Parathyroid adenoma (tissue), 2 donors: ENCODE data around the gene ERC1.

Experiments
- H2AFZ ChIP-seq: fragments of 300-600 bp; sonication (generic); one replicate; pipeline ENCODE4 v1.7.0; 2017; ENCODE audit warnings: antibody characterized with exemption, mild to moderate bottlenecking
- H3K27ac ChIP-seq: fragments of 300-600 bp; sonication (generic); one replicate; pipeline ENCODE4 v1.7.0; 2017
- H3K27me3 ChIP-seq: fragments of 300-600 bp; sonication (generic); one replicate; pipeline ENCODE4 v1.7.0; 2017; ENCODE audit warnings: low read length; ENCODE audit not compliant: control insufficient read depth, insufficient read depth
- H3K36me3 ChIP-seq: fragments of 300-600 bp; sonication (generic); one replicate; pipeline ENCODE4 v1.7.0; 2017; ENCODE audit warnings: low read length; ENCODE audit not compliant: control insufficient read depth, insufficient read depth
- H3K4me1 ChIP-seq: fragments of 300-600 bp; sonication (generic); one replicate; pipeline ENCODE4 v1.7.0; 2017; ENCODE audit warnings: control low read depth
- H3K4me2 ChIP-seq: fragments of 300-600 bp; sonication (generic); one replicate; pipeline ENCODE4 v1.7.0; 2017; ENCODE audit warnings: low read length
- H3K4me3 ChIP-seq: fragments of 300-600 bp; sonication (generic); one replicate; pipeline ENCODE4 v1.7.0; 2017; ENCODE audit warnings: low read depth, low read length
- H3K79me2 ChIP-seq: fragments of 300-600 bp; sonication (generic); one replicate; pipeline ENCODE4 v1.7.0; 2017; ENCODE audit warnings: control low read depth
- H3K9ac ChIP-seq: fragments of 300-600 bp; sonication (generic); one replicate; pipeline ENCODE4 v1.7.0; 2017; ENCODE audit warnings: mild to moderate bottlenecking
- H3K9me3 ChIP-seq: fragments of 300-600 bp; sonication (generic); one replicate; pipeline ENCODE4 v1.7.0; 2017; ENCODE audit warnings: low read length; ENCODE audit not compliant: control insufficient read depth
- TF ChIP-seq, protein P1 (sequence below): fragments of 300-600 bp; sonication (generic); IDR thresholded peaks from one replicate; pipeline ENCODE4 v1.7.0; 2017; ENCODE audit warnings: antibody characterized with exemption, mild to moderate bottlenecking
- donor health status: primary hyperparathyroidism.

The ERC1 gene

DNA sequence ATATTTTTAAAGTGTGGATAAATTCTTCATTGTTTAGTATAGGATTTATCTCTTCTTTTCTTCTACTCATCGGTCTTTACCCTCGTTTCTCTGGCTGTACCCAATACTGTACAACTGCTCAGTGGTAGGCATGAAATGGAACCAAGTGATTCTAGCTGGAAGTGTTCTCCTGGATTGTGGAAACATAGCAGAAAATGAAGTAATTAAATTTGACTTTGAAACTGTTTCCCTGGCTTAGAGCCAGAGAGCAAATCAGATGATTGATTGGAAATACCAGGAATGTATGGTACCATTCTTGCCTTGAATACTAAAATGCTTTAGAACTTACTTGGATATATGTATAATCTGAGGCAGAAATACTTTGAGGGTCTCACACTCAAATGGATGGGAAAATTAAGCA is 292.3 kb downstream of the ERC1 start:
- Histone ChIP-seq H3K27ac (no peak overlapping the region), H2AFZ (no peak overlapping the region), H3K36me3 (no peaks in the 10 kb centered on the region), H3K4me2 (no peak overlapping the region), H3K4me3 (no peak overlapping the region), H3K9me3 (no peaks in the 10 kb centered on the region), H3K27me3 (no peaks in the 10 kb centered on the region), H3K79me2 (peaks cover 2% of the 10 kb centered on the region), H3K9ac (no peak overlapping the region), H3K4me1 (no peaks in the 10 kb centered on the region)
- TF ChIP-seq, protein P1, sequence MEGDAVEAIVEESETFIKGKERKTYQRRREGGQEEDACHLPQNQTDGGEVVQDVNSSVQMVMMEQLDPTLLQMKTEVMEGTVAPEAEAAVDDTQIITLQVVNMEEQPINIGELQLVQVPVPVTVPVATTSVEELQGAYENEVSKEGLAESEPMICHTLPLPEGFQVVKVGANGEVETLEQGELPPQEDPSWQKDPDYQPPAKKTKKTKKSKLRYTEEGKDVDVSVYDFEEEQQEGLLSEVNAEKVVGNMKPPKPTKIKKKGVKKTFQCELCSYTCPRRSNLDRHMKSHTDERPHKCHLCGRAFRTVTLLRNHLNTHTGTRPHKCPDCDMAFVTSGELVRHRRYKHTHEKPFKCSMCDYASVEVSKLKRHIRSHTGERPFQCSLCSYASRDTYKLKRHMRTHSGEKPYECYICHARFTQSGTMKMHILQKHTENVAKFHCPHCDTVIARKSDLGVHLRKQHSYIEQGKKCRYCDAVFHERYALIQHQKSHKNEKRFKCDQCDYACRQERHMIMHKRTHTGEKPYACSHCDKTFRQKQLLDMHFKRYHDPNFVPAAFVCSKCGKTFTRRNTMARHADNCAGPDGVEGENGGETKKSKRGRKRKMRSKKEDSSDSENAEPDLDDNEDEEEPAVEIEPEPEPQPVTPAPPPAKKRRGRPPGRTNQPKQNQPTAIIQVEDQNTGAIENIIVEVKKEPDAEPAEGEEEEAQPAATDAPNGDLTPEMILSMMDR = no peak

GRCh38 chr12:1284611-1285010 is 293.6 kb downstream of the ERC1 start:
- Histone ChIP-seq H3K79me2 (peaks cover 2% of the 10 kb centered on the region), H3K4me1 (no peaks in the 10 kb centered on the region), H3K36me3 (no peaks in the 10 kb centered on the region), H3K27ac (no peak overlapping the region), H3K9ac (no peak overlapping the region), H3K9me3 (no peaks in the 10 kb centered on the region), H3K27me3 (no peaks in the 10 kb centered on the region), H2AFZ (no peak overlapping the region), H3K4me2 (no peak overlapping the region), H3K4me3 (no peak overlapping the region)
- TF ChIP-seq, protein P1 = no peak

- H3K9me3 ChIP-seq = no peaks in the 10 kb centered on the region
- no peak overlapping the region for H3K27ac ChIP-seq
These were observed 296.5 kb downstream of the ERC1 start for GRCh38 chr12:1287446-1287975.

DNA sequence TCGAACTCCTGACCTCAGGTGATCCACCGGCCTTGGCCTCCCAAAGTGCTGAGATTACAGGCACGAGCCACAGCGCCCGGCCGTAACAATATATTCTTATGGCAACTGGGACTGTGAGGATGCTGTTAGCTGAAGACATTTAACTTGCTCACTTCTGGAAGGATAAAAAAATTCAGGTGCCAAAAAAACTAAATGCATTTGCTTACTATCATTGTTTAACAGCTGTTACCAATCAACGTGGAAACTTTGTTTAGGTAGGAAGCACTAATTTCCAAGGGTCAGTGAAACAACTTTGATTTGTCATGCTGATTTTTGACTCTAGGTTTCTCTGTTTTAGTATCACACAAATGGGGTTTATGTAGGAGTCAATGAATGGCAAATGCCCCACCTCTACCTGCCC is 297.3 kb downstream of the ERC1 start:
- TF ChIP-seq, protein P1 = no peak
- no peaks in the 10 kb centered on the region for H3K4me1 ChIP-seq

More at GRCh38 chr12:1287446-1287975, 296.5 kb downstream of the ERC1 start:
- Histone ChIP-seq H3K4me1 (no peaks in the 10 kb centered on the region), H2AFZ (no peak overlapping the region), H3K27me3 (no peaks in the 10 kb centered on the region), H3K4me3 (no peak overlapping the region), H3K4me2 (no peak overlapping the region), H3K9ac (no peak overlapping the region), H3K36me3 (no peaks in the 10 kb centered on the region), H3K79me2 (peaks cover 3% of the 10 kb centered on the region)
- TF ChIP-seq, protein P1 = no peak

More for the DNA sequence above, 297.3 kb downstream of the ERC1 start:
- Histone ChIP-seq H3K79me2 (peaks cover 3% of the 10 kb centered on the region), H3K36me3 (no peaks in the 10 kb centered on the region), H3K4me2 (no peak overlapping the region), H2AFZ (no peak overlapping the region), H3K4me3 (no peak overlapping the region), H3K27ac (no peak overlapping the region), H3K9me3 (no peaks in the 10 kb centered on the region), H3K27me3 (no peaks in the 10 kb centered on the region), H3K9ac (no peak overlapping the region)
